PC-9 (cell line): Measurements from ENCODE around the gene HPDL. TPM values are rescaled to one million over a fixed set of nuclear protein-coding genes. Genes with fewer than 3 reads are reported as not detected.

ENCODE experiments used
- BruUV-seq: library from RNA; stranded (reverse); fragments of 400-500 nt; replicated peaks from 2 replicates; lab custom pipeline; 2021; lab: Mats Ljungman, UMichigan
- CTCF ChIA-PET: fragments of 300-600 bp; sonication (Branson Sonifier 250); formaldehyde crosslinking; loops from one replicate; lab custom pipeline; 2022; ENCODE audit warnings: antibody characterized with exemption; lab: Charles Lee
- POLR2A ChIA-PET: fragments of 300-600 bp; sonication (Branson Sonifier 250); formaldehyde crosslinking; loops from one replicate; lab custom pipeline; 2022; ENCODE audit warnings: antibody characterized with exemption; ENCODE audit not compliant: unreplicated experiment; lab: Charles Lee
- DNase-seq, 2 experiments: peaks; one replicate each; pipeline versions ENCODE4 v3.0.0 to v3.0.0-alpha.2; 2015 to 2022; ENCODE audit warnings: mixed read lengths in 1 of 2
- H2AFZ ChIP-seq: fragments of 200-600 bp; sonication (generic); 2 replicates; pipeline ENCODE4 v1.8.1; 2017; ENCODE audit warnings: antibody characterized with exemption
- H3F3A ChIP-seq: fragments of 200-600 bp; sonication (generic); 2 replicates; pipeline ENCODE4 v1.8.1; 2017; ENCODE audit warnings: antibody characterized with exemption, mild to moderate bottlenecking, low read depth; ENCODE audit not compliant: insufficient read depth
- H3K27ac ChIP-seq: fragments of 200-600 bp; sonication (generic); 2 replicates; pipeline ENCODE4 v1.6.1; 2016; ENCODE audit warnings: mixed run types
- H3K27me3 ChIP-seq: fragments of 200-600 bp; sonication (generic); 2 replicates; pipeline ENCODE4 v1.6.1; 2016; ENCODE audit warnings: low read depth, mixed run types; ENCODE audit not compliant: insufficient read depth
- H3K36me3 ChIP-seq: fragments of 200-600 bp; sonication (generic); 2 replicates; pipeline ENCODE4 v1.6.1; 2016; ENCODE audit warnings: low read depth, mixed run types
- H3K4me1 ChIP-seq: fragments of 200-600 bp; sonication (generic); replicated peaks from 2 replicates; pipeline ENCODE4 v1.6.1; 2016; ENCODE audit warnings: mixed run types; ENCODE audit not compliant: insufficient read depth
- H3K4me2 ChIP-seq: fragments of 200-600 bp; sonication (generic); 2 replicates; pipeline ENCODE4 v1.6.1; 2017; ENCODE audit warnings: mixed run types
- H3K4me3 ChIP-seq: fragments of 200-600 bp; sonication (generic); 2 replicates; pipeline ENCODE4 v1.6.1; 2016; ENCODE audit warnings: mixed run types
- H3K79me2 ChIP-seq: fragments of 200-600 bp; sonication (generic); 2 replicates; pipeline ENCODE4 v1.6.1; 2017; ENCODE audit warnings: low read depth, mixed run types
- H3K9me2 ChIP-seq: fragments of 200-600 bp; sonication (generic); 2 replicates; pipeline ENCODE4 v1.8.1; 2017; ENCODE audit warnings: mild to moderate bottlenecking; ENCODE audit not compliant: insufficient read depth
- H3K9me3 ChIP-seq: fragments of 200-600 bp; sonication (generic); 2 replicates; pipeline ENCODE4 v1.8.1; 2016; ENCODE audit warnings: low read depth; ENCODE audit not compliant: insufficient read depth
- H4K20me1 ChIP-seq: fragments of 200-600 bp; sonication (generic); 2 replicates; pipeline ENCODE4 v1.8.1; 2017; ENCODE audit not compliant: insufficient read depth
- CTCF ChIP-seq: fragments of 200-600 bp; sonication (generic); conservative IDR thresholded peaks from 2 replicates; pipeline ENCODE4 v1.6.1; 2017; ENCODE audit warnings: mixed run types, antibody characterized with exemption, mild to moderate bottlenecking, moderate library complexity
- EZH2 ChIP-seq: fragments of 200-600 bp; sonication (generic); IDR thresholded peaks from 2 replicates; pipeline ENCODE4 v1.8.0; 2017; ENCODE audit warnings: antibody characterized with exemption, low read depth
- intact Hi-C: fragments of 100-400 bp; cut with micrococcal nuclease; formaldehyde crosslinking; loops from one replicate; pipeline ENCODE4 v1.10.0; 2022; ENCODE audit not compliant: unreplicated experiment
- total RNA-seq: library from RNA; stranded (reverse); gene quantifications from 2 replicates; pipeline ENCODE4 v1.2.3, GENCODE V29; 2021

Gene HPDL
- total RNA-seq, 1 experiment from 2014 or later, result 10.4 TPM

- Histone ChIP-seq H3F3A (peaks cover 25% of the 10 kb centered on the region), H3K27me3 (no peaks in the 10 kb centered on the region), H3K27ac (no peak overlapping the region), H4K20me1 (no peaks in the 10 kb centered on the region), H3K4me3 (no peak overlapping the region), H3K79me2 (no peaks in the 10 kb centered on the region), H3K9me3 (no peaks in the 10 kb centered on the region), H2AFZ (no peak overlapping the region), H3K9me2 (no peaks in the 10 kb centered on the region), H3K36me3 (no peaks in the 10 kb centered on the region), H3K4me1 (peaks cover 10% of the 10 kb centered on the region), H3K4me2 (0 out of 2 replicates have a peak overlapping the region, but pooled peaks have one; percentile 91)
- ChIA-PET POLR2A (interaction anchor here (0.6 to 1.1 kb wide), 5 partner anchors 24 to 287 kb away, joined by 3 to 24 read pairs (median 5); partner anchors contain the start of genes MUTYH, TESK2 and TOE1), CTCF (interaction anchor here (0.5 to 2.7 kb wide), 5 partner anchors 24 to 530 kb away, joined by 3 to 15 read pairs (median 7); partner anchors contain the start of genes MUTYH and TOE1)
- intact Hi-C loops, result loop anchor here (2.0 kb wide), 1 partner anchor 574 kb away; the partner anchor contains the start of gene RNU5D-1
- no peak for DNase-seq
- TF ChIP-seq CTCF (no peak), EZH2 (no peak)
- BruUV-seq, result no TSS peak
Observed at GRCh38 chr1:45305231-45305630, 21.5 kb upstream of the HPDL start.

GRCh38 chr1:45306319-45306718 lies 20.4 kb upstream of the HPDL start:
- H3F3A ChIP-seq, result peaks cover 17% of the 10 kb centered on the region; the same call in 1 of the 2 replicates
- CTCF ChIA-PET, result interaction anchor here (0.6 to 0.7 kb wide), 2 partner anchors 180 to 186 kb away, joined by 3 to 13 read pairs; no protein-coding TSS in a partner anchor

GRCh38 chr1:45306905-45307304 lies 19.8 kb upstream of the HPDL start:
- no TSS peak for BruUV-seq
- DNase-seq, result no peak
- intact Hi-C loops, result no loop called here
- Histone ChIP-seq H3K4me2 (no peak overlapping the region), H3K4me3 (no peak overlapping the region), H3F3A (peaks cover 12% of the 10 kb centered on the region; the same call in 1 of the 2 replicates), H3K4me1 (peaks cover 10% of the 10 kb centered on the region), H3K79me2 (no peaks in the 10 kb centered on the region), H3K9me3 (no peaks in the 10 kb centered on the region), H3K27ac (no peak overlapping the region), H3K36me3 (no peaks in the 10 kb centered on the region), H3K27me3 (no peaks in the 10 kb centered on the region), H4K20me1 (no peaks in the 10 kb centered on the region), H2AFZ (no peak overlapping the region), H3K9me2 (no peaks in the 10 kb centered on the region)
- CTCF ChIA-PET, result interaction anchor here (0.6 kb wide), 1 partner anchor 179 kb away, joined by 13 read pairs; no protein-coding TSS in a partner anchor
- TF ChIP-seq CTCF (no peak), EZH2 (no peak)
- POLR2A ChIA-PET, result no interaction called here

More at GRCh38 chr1:45306319-45306718, 20.4 kb upstream of the HPDL start:
- no peaks in the 10 kb centered on the region for H3K79me2 ChIP-seq
- no peaks in the 10 kb centered on the region for H3K9me3 ChIP-seq
- no peak overlapping the region for H3K4me3 ChIP-seq
- POLR2A ChIA-PET, result no interaction called here
- no peaks in the 10 kb centered on the region for H3K27me3 ChIP-seq
- TF ChIP-seq CTCF (no peak), EZH2 (no peak)
- H2AFZ ChIP-seq, result no peak overlapping the region
- no TSS peak for BruUV-seq
- no peak overlapping the region for H3K4me2 ChIP-seq
- H3K4me1 ChIP-seq, result peaks cover 10% of the 10 kb centered on the region
- no peaks in the 10 kb centered on the region for H3K36me3 ChIP-seq
- intact Hi-C loops, result no loop called here
- no peaks in the 10 kb centered on the region for H4K20me1 ChIP-seq
- no peak for DNase-seq
- H3K27ac ChIP-seq, result no peak overlapping the region
- no peaks in the 10 kb centered on the region for H3K9me2 ChIP-seq
